Glomerular visceral epithelial cell (primary cell): Measurements from ENCODE around the gene EVA1A.

Source experiments
- DNase-seq: peaks from one replicate; pipeline ENCODE4 v3.0.0-alpha.2; 2016; ENCODE audit errors: extremely low spot score

EVA1A gene

GRCh38 chr2:75560768-75561565, at the start of gene EVA1A:
TSS of gene EVA1A (minus strand) at chr2:75560939. CDS start at chr2:75518140, 42,799 bp downstream.
- DNase-seq = peak; percentile 88

- DNase-seq = peak; percentile 30
These were observed 49.3 kb upstream of the EVA1A start for GRCh38 chr2:75609937-75610508.

GRCh38 chr2:75609334-75609689, 48.6 kb upstream of the EVA1A start:
- no peak for DNase-seq

GRCh38 chr2:75608684-75609333, 48.1 kb upstream of the EVA1A start:
- DNase-seq = peak; percentile 70

- peak; percentile 75 for DNase-seq
These were observed 47.4 kb upstream of the EVA1A start for GRCh38 chr2:75607988-75608683.

- no peak for DNase-seq
These were observed 46.7 kb upstream of the EVA1A start for GRCh38 chr2:75607400-75607798.

- DNase-seq = peak; percentile 98
These were observed 46.1 kb upstream of the EVA1A start for GRCh38 chr2:75606761-75607399.

- DNase-seq = peak; percentile 93
These were observed 45.2 kb upstream of the EVA1A start for GRCh38 chr2:75605770-75606529.

- peak; percentile 54 for DNase-seq
These were observed 43.7 kb upstream of the EVA1A start for GRCh38 chr2:75604484-75604883.

GRCh38 chr2:75603477-75603876, 42.7 kb upstream of the EVA1A start:
- no peak for DNase-seq

- DNase-seq = peak; percentile 58
These were observed 42.1 kb upstream of the EVA1A start for GRCh38 chr2:75602724-75603342.

- DNase-seq = peak; percentile 35
These were observed 39.8 kb upstream of the EVA1A start for GRCh38 chr2:75600461-75601011.

- DNase-seq = no peak
These were observed 37.9 kb upstream of the EVA1A start for GRCh38 chr2:75598589-75599155.

- no peak for DNase-seq
These were observed 37.2 kb upstream of the EVA1A start for GRCh38 chr2:75597949-75598348.

GRCh38 chr2:75596784-75597183, 36.0 kb upstream of the EVA1A start:
- DNase-seq = peak; percentile 85

GRCh38 chr2:75595541-75596395, 35.0 kb upstream of the EVA1A start:
- DNase-seq = peak; percentile 85

GRCh38 chr2:75594596-75594995, 33.9 kb upstream of the EVA1A start:
- DNase-seq = no peak

GRCh38 chr2:75592888-75593287, 32.1 kb upstream of the EVA1A start:
- no peak for DNase-seq

GRCh38 chr2:75592030-75592429, 31.3 kb upstream of the EVA1A start:
- DNase-seq = peak; percentile 62
